Ureter (tissue), 1 donor: ENCODE measurements around the gene CLDN7. TPM values are rescaled to one million over a fixed set of nuclear protein-coding genes. Genes with fewer than 3 reads are reported as not detected.

ENCODE experiments used
- DNase-seq: peaks from one replicate; pipeline ENCODE4 v3.0.0-alpha.2; 2020; ENCODE audit warnings: low spot score
- total RNA-seq: library from RNA; stranded (reverse); gene quantifications from one replicate; pipeline ENCODE4 v1.2.4, GENCODE V29; 2023
- donor health status: DM: yes; HTN: yes; CAD: no.

Gene CLDN7
- total RNA-seq, 1 donor from 2014 or later, result 157 TPM

DNA sequence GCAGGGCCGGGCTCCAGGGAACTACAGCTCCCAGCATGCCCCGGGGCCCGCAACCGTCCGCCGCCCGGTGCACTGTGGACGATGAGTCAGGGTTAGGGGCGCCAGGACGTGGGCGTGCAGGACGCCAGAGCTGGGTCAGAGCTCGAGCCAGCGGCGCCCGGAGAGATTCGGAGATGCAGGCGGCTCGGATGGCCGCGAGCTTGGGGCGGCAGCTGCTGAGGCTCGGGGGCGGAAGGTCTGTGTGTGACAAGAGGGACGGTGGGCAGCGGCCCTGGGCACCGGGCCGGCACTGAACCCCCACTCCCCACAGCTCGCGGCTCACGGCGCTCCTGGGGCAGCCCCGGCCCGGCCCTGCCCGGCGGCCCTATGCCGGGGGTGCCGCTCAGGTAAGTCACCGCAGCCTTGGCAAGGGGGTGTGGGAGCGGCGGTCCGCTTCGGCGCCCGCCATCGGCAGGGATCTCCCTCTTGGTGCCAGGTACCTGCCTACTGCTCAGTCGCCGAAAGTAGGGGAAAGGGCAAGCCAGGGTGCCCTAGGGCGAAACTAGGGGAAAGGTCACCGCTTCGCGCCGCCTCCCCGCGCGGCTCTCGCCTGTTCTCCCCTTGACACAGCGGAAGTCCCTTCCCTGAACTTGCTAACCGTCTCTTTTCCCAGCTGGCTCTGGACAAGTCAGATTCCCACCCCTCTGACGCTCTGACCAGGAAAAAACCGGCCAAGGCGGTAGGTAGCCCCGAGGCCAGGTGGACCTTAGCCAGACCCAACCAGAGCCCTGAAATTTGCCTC lies 42.3 kb downstream of the CLDN7 start, which contains the start of the genes ACADVL and DLG4:
TSS of gene ACADVL (plus strand) at position 127 of the 781 bp plus-strand sequence. CDS start at position 174, 47 bp downstream.
TSS of gene DLG4 (minus strand) at position 25 of the 781 bp plus-strand sequence.
- DNase-seq, result peak; percentile 92

DNA sequence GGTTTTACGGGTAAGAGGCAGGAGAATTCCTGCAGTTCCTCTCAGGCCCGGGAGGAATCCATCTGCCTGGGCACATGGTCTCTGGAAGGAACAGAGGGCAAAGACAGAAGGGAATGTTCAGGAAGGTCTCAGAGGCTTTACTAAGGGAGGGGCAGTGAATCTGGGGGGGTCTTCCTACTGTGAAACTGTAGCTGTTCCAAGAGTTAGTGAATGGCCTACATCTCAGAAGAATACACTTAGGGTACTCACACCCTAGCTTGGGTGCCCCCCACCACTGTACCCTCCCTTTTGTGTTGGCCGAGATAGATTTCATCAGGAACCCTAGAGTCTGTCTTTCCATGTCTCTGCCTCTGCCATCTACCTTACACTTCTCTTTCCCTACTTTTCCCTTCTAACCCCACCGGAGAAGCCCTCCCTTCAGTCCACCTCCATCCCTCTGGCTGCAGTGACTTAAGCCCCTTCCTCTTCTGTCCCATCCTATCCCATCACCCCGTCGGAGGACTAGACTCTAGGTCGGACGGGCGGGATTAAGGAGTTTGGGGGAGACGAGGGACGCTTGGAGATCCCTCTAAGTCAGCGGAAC lies 43.0 kb downstream of the CLDN7 start:
- no peak for DNase-seq

DNA sequence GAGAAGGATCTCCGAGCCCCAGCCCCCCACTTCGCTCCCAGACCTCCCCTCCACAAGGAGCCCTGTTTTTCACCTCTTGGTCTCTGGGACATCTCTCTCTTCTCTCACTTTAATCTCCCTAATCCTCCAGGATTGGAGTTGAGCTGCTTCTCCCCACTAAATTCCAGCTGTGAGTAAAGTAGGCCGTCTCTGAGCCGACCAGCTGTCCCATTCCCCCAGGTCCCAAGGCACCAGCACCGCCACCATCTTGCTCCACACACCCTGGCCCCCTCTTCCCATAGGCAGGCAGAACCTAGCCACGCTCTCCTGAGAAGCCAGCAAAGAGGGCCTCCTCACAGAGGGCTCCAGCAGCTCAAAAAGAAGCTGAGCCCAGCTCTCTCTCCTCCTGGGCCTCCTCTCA lies 43.5 kb downstream of the CLDN7 start:
- DNase-seq, result no peak

DNA sequence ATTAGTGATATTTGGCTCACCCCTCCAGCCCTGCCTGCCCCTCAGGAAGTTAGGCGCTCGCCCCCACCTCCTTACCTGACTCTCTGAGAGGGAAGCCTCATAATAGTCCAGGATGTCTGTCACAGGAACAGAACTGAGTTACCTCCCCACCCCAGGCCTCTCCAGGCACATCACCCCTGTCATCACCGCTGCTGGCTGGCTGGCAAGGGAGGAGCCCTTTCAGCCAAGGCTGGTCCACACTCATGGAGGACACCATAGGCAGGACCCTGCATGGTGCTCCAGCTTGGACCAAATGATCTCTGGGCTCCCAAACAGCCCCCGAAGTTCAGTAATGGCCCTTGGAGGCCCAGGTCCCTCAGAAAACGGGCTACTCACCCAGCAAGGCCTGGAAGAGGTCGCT lies 44.1 kb downstream of the CLDN7 start:
- no peak for DNase-seq

DNA sequence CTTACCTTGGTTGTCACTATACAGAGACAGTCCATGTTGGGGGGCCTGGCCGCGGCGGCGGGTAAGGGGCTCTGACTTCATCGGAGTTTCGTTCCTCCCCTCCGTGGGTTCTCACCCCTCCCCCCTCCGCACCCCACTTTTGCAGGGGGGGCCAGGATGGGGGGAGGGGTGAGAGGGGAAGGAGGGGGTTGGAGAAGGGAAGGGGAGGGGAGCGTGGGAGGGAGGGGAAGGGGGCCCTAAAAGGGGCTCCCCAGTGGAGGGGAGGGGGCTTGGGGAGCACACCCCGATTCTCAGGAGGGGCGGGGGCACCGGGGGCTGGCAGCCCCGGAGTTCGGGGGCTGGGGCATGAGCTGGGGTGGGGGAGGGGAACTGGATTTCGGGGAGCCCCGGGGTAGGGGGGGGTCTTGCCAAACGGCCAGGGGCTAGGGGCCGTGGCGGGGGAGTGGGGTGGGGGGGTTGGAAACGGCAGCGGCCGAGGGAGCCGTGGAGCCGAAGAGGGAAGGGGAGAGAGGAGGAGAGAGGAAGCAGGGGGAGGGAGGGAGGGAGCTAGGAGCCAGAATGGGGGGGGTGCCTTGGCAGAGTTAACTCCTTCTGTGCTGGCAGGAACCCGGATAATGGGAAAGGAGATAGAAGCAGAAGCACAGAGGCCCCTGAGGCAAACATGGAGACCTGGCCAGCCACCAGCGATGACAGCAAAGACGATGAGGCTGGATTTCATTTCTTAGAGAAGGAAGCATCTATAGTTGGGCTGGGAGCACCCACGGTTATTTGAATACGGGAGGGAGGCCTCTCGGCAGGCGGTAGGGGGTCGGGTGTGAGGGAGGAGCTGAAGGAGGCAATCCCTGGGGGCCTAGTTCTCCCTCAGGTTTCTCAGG lies 44.9 kb downstream of the CLDN7 start:
- DNase-seq, result peak; percentile 78

DNA sequence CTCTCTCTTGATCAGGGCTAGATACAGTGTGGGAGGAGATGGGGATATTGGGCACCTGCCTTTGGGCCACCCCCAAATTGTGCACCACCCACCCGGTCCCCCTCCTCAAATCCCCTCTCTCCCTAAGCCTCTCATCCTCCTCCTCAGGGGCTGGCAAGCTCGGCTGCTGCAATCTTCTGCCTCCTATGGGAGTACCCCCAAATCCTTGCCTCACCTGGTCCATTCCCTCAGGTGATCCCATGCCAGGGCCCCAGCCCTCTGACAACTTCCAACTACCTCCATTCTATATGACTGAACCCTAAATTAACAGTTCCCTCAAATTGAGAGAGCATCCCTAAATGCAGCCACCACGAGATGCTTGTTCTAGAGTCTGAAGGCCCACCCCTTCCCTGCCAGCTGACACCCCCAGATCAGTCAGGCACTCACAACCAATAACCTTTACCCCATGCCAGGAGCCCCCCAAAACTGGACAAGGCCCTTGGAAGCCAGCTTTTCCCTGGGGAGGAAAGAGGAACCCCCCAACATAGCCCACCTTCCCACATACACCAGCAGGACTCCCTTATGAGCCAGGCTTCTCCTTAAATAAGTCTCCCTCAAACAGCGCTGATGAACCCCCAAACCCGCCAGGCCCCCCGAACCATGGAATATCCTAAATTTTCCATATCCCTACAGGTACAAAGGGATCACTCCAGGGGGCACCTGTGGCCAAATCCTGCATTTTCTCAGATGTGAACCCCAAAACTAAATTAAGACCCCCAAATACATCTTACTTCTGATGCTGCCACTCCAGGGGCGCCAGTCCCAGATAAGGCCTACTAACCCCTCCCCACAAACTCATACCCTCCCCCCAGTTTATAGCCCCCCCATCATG lies 45.8 kb downstream of the CLDN7 start:
- no peak for DNase-seq

DNA sequence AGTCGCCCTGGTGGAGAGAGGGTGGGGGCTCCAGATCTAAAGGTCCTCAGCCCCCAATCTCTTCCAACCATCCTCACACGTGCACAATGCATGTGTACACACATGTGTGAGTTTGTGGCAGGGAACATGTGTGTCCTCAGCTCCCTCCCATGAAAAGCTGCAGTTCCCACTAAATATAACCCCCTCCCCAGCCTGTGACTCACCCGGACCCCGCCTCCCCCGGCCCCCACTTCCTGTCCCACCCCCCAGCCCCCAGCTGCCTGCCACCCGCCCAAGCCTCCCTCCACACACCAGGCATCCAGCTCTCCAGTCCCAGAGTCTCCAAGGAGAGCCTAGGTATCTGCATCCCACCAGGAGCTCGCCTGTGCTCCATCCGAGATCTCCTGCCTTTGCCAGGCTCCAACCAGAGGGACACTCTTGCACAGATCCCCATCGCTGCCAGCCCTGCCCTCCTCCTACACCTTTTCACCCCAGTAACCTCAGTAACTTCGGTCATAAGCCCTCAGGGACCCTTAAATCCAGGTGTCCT lies 46.6 kb downstream of the CLDN7 start:
- DNase-seq, result no peak

DNA sequence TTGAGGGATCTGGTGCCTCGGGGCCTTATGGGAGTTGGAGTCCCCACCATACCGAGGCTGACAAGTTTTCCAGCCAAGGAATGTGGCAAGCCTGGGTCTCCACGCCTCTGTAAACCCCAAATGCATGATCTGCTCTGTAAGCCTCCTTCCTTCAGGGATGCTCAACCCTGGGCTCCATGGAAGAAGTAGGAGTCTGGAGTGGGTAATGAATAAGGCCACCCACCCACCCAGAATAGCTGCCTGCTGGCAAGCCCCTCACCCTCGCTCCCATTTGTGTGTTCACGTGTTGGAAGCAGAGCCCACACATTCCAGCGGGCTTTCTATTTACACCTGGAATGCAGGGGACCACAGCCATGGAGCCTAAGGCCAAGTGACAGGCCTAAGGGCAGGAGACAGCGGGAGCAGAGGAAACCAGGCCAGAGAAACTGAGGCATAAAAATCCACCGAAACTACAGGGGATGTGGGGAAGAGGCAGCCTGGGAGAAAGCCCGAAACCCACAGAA lies 47.1 kb downstream of the CLDN7 start:
- no peak for DNase-seq

DNA sequence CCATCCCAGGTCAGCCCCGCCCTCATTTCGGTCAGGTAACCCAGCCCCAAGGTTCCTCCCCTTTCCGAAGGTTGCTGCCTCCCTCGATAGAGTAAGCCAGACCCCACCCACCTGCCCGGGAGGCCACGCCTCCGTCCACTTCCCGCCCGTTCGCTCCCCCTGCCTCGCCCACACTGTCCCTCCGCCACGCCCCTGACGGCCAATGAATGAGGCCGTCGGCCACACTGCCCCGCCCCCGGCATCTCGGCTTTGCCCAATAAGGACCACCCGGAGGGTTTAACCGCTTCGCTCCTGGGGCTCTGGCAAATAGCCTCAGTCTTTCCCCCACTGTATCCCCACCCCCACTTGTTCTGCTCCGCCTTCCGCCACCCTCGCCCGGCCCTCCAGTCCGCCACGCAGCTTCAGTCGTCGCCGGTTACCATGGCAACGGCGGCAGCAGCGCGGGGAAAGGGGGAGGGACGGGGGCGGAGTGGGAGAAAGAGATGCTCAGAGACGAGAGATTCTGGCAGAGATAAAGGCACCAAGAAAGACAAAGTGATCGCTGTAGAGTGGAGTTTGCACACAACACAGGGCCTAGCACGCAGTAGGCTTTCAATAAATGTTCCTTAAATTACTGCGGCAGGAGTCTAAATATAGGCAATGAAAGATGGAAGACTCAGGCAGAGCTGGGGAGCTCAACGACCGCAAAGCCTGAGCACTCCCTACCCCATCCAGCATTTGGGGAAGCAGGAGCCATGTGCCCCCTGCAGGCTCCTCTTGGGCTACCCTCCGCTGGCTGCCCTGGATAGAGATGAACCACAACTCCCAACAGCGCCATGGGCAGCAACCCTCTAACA lies 47.8 kb downstream of the CLDN7 start:
- peak; percentile 99 for DNase-seq

DNA sequence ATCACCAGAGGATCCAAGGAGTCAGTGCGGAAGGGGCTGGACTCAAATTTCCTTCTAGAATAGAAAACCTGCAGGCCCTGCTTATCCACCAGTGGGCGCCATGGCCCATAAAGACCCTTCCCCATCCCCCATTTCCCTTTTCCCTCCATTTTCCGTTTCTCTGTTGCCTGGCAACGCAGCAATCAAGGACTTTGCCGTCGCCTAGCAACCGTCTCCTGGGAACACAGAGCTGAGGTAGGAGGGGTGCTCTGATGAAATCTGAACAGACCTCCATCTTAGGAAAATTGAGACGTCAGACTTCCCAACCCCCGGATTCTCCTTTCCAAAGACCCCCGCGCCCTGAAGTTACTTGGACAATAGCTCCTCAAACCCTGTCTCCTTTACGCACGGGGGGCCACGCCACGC lies 48.4 kb downstream of the CLDN7 start:
- DNase-seq, result no peak

DNA sequence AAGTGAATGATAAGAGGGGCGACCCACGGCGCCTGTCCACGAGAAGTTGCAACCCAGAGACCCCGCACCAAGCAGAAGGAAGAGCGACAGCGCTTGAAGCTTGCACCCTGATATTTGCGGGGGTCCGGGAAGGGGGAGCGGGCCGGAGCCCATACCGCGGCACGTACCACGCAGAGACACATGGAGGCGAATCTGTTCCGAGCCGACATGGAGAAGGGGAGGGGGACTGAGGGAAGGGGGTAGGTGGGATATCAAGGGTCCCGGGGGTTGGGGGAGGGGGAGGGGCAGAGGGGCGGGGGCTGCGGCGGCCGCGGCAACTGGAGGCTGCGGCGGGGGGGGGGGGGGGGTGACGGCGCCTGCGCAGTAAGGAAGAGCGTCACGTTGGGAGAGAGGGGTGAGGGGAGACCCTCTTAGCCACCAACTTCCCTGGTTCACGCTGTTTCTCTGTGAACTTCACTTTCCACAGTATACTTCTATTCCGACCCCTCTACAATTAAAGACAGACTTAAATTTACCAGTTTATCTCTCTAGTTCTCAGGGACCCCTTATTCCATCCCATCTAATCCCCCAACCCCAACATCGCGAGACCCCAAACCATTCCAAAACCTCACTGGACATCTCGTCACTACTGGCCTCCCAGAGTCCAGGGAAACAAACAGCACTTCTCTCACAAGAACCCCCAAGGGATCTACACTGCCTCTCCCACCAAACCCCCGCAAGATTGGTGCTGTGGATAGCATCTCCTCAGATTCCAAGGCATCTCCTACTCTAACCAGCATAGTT lies 50.6 kb downstream of the CLDN7 start:
- DNase-seq, result no peak

Other genes starting within 250 kb of the CLDN7 start
- gene RNASEK, start 249.9 kb downstream of the CLDN7 start, total RNA-seq, result 151 TPM
- 21.6 TPM for gene BCL6B, start 239.4 kb downstream of the CLDN7 start, total RNA-seq
- gene SLC16A13, start 226.5 kb downstream of the CLDN7 start, total RNA-seq, result 6.7 TPM
- 2.8 TPM for gene SLC16A11, start 218.4 kb downstream of the CLDN7 start, total RNA-seq
- gene CLEC10A, start 182.2 kb downstream of the CLDN7 start, total RNA-seq, result 5.1 TPM
- gene ASGR2, start 147.7 kb downstream of the CLDN7 start, total RNA-seq, result not detected
- gene ASGR1, start 83.1 kb downstream of the CLDN7 start, total RNA-seq, result 2.6 TPM
- gene DLG4, start 42.6 kb downstream of the CLDN7 start, total RNA-seq, result 26.8 TPM
- 855 TPM for gene ACADVL, start 42.5 kb downstream of the CLDN7 start, total RNA-seq
- 38.4 TPM for gene DVL2, start 28.0 kb downstream of the CLDN7 start, total RNA-seq
- 37.6 TPM for gene PHF23, start 23.0 kb downstream of the CLDN7 start, total RNA-seq
- 453 TPM for gene GABARAP, start 20.0 kb downstream of the CLDN7 start, total RNA-seq
- 116 TPM for gene CTDNEP1, start 10.7 kb downstream of the CLDN7 start, total RNA-seq
- gene ELP5, start 10.3 kb downstream of the CLDN7 start, total RNA-seq, result 46.3 TPM
- gene SLC2A4, start 19.2 kb upstream of the CLDN7 start, total RNA-seq, result 11.2 TPM
- not detected for gene YBX2, start 32.2 kb upstream of the CLDN7 start, total RNA-seq
- gene EIF5A, start 45.1 kb upstream of the CLDN7 start, total RNA-seq, result 425 TPM
- gene GPS2, start 52.9 kb upstream of the CLDN7 start, total RNA-seq, result 67.6 TPM
- gene NEURL4, start 66.9 kb upstream of the CLDN7 start, total RNA-seq, result 49.6 TPM
- 12.7 TPM for gene ACAP1, start 74.1 kb upstream of the CLDN7 start, total RNA-seq
- 11.5 TPM for gene KCTD11, start 89.7 kb upstream of the CLDN7 start, total RNA-seq
- not detected for gene TMEM95, start 92.7 kb upstream of the CLDN7 start, total RNA-seq
- 12.3 TPM for gene TNK1, start 118.6 kb upstream of the CLDN7 start, total RNA-seq
- 43.0 TPM for gene PLSCR3, start 132.0 kb upstream of the CLDN7 start, total RNA-seq
- gene TMEM256, start 141.6 kb upstream of the CLDN7 start, total RNA-seq, result 115 TPM
- 22.3 TPM for gene NLGN2, start 145.4 kb upstream of the CLDN7 start, total RNA-seq
- not detected for gene SPEM1, start 157.8 kb upstream of the CLDN7 start, total RNA-seq
- not detected for gene SPEM2, start 163.1 kb upstream of the CLDN7 start, total RNA-seq
- not detected for gene SPEM3, start 166.4 kb upstream of the CLDN7 start, total RNA-seq
- 8.1 TPM for gene TMEM102, start 173.0 kb upstream of the CLDN7 start, total RNA-seq
- 3.5 TPM for gene FGF11, start 177.0 kb upstream of the CLDN7 start, total RNA-seq
- 6.8 TPM for gene CHRNB1, start 182.6 kb upstream of the CLDN7 start, total RNA-seq
- gene ZBTB4, start 217.2 kb upstream of the CLDN7 start, total RNA-seq, result 65.5 TPM
- gene SLC35G6, start 219.0 kb upstream of the CLDN7 start, total RNA-seq, result not detected
- gene POLR2A, start 221.9 kb upstream of the CLDN7 start, total RNA-seq, result 151 TPM